ENCODE measurements around the gene SNX17. TPM values are rescaled to one million over a fixed set of nuclear protein-coding genes. Genes with fewer than 3 reads are reported as not detected.
A peak's percentile ranks its signal among the peaks of the same experiment; 100 is the strongest.

The SNX17 gene
- total RNA-seq, 4 donors from 2014 or later = 109 to 148 (median 130) TPM

DNA sequence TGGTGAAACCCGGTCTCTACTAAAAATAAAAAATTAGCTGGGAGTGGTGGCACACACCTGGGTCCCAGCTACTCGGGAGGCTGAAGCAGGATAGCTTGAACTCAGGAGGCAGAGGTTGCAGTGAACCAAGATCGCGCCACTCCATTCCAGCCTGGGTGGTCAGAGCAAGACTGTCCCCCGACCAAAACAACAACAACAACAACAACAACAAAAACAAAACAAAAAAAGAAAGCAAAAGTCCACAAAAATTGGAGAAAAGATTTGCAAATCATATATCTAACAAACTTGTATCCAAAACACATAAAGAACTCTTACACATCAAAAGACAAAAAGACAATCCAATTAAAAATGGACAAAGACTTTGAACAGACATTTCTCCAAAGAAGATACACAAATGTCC is 28.5 kb downstream of the SNX17 start:
- WGBS, 2 donors = 95 to 98% methylated on average over 5 of the region's 5 CpGs
- TF ChIP-seq POLR2A (IDR thresholded peaks at IDR 0.05) = no peak
- TF ChIP-seq, protein P1, sequence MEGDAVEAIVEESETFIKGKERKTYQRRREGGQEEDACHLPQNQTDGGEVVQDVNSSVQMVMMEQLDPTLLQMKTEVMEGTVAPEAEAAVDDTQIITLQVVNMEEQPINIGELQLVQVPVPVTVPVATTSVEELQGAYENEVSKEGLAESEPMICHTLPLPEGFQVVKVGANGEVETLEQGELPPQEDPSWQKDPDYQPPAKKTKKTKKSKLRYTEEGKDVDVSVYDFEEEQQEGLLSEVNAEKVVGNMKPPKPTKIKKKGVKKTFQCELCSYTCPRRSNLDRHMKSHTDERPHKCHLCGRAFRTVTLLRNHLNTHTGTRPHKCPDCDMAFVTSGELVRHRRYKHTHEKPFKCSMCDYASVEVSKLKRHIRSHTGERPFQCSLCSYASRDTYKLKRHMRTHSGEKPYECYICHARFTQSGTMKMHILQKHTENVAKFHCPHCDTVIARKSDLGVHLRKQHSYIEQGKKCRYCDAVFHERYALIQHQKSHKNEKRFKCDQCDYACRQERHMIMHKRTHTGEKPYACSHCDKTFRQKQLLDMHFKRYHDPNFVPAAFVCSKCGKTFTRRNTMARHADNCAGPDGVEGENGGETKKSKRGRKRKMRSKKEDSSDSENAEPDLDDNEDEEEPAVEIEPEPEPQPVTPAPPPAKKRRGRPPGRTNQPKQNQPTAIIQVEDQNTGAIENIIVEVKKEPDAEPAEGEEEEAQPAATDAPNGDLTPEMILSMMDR (IDR thresholded peaks at IDR 0.05) = no peak
- H3K4me3 ChIP-seq (replicated peaks in 1 of 3) = no peak overlapping the region
- no peak overlapping the region for H3K27ac ChIP-seq
- intact Hi-C loops (cut with DNase I) = no loop called here
- H3K36me3 ChIP-seq = no peaks in the 10 kb centered on the region
- H3K27me3 ChIP-seq = no peaks in the 10 kb centered on the region
- DNase-seq = no peak
- H3K4me1 ChIP-seq = no peaks in the 10 kb centered on the region
- no peaks in the 10 kb centered on the region for H3K9me3 ChIP-seq

DNA sequence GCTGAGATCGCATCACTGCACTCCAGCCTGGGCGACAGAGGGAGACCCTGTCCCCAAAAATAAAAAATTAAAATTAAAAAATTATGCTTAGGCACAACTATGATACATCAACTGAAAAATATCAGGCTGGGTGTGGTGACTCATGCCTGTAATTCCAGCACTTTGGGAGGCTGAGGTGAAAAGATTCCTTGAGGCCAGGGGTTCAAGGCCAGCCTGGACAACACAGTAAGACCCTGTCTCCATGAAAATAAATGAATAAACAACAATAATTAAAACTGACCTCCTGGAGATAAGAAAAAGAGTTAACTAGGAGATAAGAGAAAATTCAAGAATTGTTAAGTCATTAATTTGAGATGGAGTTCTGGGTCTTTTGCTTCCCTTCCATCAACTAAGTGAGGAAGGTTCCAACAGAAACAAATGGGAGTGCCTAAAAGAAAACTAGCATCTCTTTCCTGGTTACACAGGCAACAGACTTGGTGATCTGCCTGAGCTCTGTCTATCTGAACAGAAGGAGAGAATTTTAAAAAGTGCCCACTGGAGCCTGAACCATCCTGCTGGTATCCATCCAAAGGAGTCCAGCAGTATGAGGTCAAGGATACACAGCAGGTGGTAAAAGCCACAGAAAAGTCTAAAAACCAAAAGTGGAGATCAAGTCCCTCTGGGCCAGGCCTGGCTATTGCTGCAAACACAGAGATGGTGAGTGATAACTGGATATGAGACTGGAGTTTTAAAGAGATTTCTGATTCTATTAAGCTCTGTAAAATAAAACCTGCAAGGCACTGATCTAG is 30.1 kb downstream of the SNX17 start:
- Histone ChIP-seq H3K9me3 (no peaks in the 10 kb centered on the region), H3K36me3 (no peaks in the 10 kb centered on the region), H3K4me1 (no peaks in the 10 kb centered on the region), H3K27me3 (no peaks in the 10 kb centered on the region), H3K27ac (no peak overlapping the region), H3K4me3 (replicated peaks in 1 of 3) (no peak overlapping the region)
- 97 to 98% methylated on average over 2 of the region's 2 CpGs for WGBS, 2 donors
- intact Hi-C loops (cut with DNase I) = no loop called here
- TF ChIP-seq, protein P1 (IDR thresholded peaks at IDR 0.05) = no peak
- no peak for TF ChIP-seq POLR2A (IDR thresholded peaks at IDR 0.05)
- DNase-seq = no peak

DNA sequence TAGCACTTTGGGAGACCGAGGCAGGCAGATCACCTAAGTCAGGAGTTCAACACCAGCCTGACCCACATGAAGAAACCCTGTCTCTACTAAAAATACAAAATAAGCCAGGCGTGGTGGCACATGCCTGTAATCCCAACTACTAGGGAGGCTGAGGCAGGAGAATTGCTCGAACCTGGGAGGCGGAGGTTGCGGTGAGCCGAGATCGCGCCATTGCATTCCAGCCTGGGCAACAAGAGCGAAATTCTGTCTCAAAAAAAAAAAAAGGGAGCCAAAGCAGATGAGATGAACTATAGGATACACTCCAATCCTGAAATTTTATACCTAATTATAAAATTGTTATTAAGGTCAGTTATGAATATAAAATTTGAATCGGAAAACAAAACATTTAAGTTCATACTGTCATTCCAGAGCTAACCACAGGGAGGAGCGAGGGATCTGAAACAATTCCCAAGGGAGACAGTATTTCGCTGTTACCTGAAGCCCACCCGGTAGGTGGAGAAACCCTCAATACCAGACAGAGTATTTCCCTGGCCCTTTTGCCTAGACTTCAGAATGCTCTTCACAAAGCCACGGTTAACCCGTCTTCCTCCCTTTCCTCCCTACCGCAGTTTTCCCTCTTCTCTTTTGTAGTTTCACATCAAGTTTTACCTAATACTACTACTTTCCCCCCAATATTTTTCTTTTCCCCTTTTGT is 37.5 kb downstream of the SNX17 start:
- H3K4me3 ChIP-seq (replicated peaks in 1 of 3) = peak overlapping the region in 1 of 3 donors; percentile 97
- whole genome bisulfite sequencing, 2 donors = 54 to 55% methylated on average over 16 of the region's 16 CpGs

DNA sequence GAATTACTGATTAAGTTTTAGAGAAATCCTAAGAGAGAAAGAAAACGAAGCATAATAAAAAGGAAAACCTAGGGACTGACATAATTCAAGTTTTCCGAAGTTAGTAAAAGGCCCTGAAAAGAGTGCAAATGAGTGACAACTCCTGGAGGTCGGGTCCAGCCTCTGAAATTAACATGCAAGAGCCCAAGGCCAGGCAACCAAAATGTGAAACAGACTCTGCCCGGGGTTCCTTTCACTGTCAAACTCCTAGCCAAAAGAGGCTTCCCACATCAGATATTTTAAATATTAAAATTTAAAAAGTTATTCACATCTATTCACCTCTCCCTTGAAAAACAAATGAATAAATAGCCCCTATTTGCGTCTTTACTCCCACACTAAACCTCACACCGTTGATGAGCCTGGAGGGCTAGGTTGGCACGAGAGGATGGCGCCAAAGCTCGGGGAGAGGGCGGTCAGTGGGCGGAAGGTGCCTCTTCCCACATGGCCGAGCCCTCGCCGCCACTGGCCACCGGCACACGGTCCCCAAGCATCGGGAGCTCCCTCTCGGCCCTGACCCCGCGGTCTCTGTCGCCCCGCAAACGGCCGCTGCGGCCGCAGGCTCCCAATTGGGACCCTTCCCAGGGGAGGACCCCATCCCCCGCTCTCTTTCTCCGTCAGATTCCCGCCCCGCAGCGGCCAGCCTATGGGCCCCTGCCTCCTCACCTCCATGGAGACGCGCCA is 38.3 kb downstream of the SNX17 start:
- WGBS, 2 donors = 0 to 1% methylated on average over 15 to 18 of the region's 33 CpGs

More for the DNA sequence above, 37.5 kb downstream of the SNX17 start:
- intact Hi-C loops (cut with DNase I) = no loop called here
- no peak for TF ChIP-seq POLR2A (IDR thresholded peaks at IDR 0.05)
- TF ChIP-seq, protein P1 (IDR thresholded peaks at IDR 0.05) = peak; percentile 31 to 60 (median 44)
- DNase-seq = peak in 1 of 2 donors; percentile 18
- H3K36me3 ChIP-seq = no peaks in the 10 kb centered on the region
- H3K27ac ChIP-seq = no peak overlapping the region
- no peaks in the 10 kb centered on the region for H3K9me3 ChIP-seq
- H3K4me1 ChIP-seq = peaks cover 10 to 18% of the 10 kb centered on the region in 2 donors
- no peaks in the 10 kb centered on the region for H3K27me3 ChIP-seq

More for the DNA sequence above, 38.3 kb downstream of the SNX17 start:
- no peak for TF ChIP-seq POLR2A (IDR thresholded peaks at IDR 0.05)
- TF ChIP-seq, protein P1 (IDR thresholded peaks at IDR 0.05) = no peak
- intact Hi-C loops (cut with DNase I) = no loop called here
- DNase-seq = peak in 1 of 2 donors; percentile 9
- Histone ChIP-seq H3K36me3 (no peaks in the 10 kb centered on the region), H3K27me3 (no peaks in the 10 kb centered on the region), H3K27ac (peak overlapping the region in 2 of 3 donors; percentile 58 to 80), H3K4me1 (peaks cover 10 to 18% of the 10 kb centered on the region in 2 donors), H3K4me3 (replicated peaks in 1 of 3) (peak overlapping the region; percentile 96 to 100 (median 97)), H3K9me3 (no peaks in the 10 kb centered on the region)

Measured in thyroid gland (tissue), 4 donors.